Measurements from ENCODE around the gene GRID1.
A peak's percentile ranks its signal among the peaks of the same experiment; 100 is the strongest.
"Not testable (repeated sequence)": the region's sequence is repeated elsewhere in the genome, so short reads cannot be mapped to it uniquely, and the experiment has no call there.

GRID1 gene

DNA sequence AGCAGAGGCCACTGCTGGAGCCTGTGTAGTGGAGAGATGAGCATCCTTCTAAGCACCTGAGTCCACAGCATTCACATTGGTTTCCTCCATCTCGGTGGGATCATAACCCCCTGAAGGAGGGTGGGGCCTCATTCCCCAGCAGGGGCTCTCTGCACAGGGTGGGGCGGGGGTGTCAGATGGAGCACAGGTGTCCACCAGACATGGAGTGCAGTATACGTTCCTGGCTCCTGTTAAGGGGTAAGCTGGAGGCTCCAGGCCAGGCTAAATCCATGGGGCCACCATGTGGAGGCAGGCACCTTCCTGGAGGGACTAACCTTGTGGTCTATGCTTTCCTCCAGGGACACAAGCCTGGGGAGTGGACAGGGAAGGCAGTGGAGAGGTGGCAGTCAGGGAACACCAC is 252.6 kb downstream of the GRID1 start:
- no peak for DNase-seq

DNA sequence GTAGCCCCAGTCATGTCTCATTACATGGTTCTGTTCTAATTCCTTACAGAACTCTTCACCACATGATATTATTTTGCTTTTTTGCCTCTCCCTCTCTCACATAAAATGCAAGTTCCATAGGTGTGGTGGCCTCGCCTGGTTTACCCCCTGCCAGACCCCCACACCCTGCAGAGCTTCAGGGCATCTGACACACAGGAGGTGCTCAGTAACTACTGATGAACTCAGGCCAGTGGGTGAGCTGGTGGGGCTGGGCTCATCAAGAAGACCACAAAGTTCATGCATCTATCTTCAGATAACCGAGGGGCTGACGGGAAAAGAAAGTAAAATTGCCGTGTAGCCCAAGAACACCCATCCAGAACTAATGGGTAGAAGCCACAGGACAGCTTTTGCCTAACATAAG is 253.1 kb downstream of the GRID1 start:
- no peak for DNase-seq

GRCh38 chr10:86113044-86113443 is 253.6 kb downstream of the GRID1 start:
- no peak for DNase-seq

DNA sequence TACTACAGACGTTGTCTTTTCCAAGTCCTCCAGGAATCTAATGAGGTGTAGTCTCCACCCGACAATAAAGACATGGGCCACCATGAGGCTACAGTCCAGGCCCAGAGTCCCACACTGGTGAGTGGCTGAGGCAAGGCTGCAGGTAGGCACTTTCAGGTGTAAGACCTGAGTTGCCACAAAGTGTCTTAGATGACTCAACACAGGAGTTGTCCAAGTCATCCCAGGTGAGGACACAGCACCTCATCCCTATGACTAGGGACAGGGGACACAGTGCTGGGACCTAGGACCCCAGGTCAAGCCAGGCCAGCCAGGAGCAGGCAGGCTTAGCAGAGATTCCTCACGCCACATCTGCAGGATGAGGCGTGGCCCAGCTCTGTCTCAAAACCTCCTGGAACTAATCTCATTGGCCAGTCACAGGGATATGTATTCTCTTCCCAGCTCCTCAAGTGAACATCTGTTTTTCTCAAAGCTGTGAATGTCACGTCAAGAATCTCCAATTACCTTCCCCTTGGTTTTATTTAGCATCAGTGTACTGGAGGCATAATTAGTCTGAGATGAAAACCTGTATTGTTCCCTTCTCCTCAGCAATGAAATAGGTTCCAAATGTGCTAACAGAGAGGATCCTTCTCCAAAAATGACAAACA is 254.6 kb downstream of the GRID1 start:
- no peak for DNase-seq

DNA sequence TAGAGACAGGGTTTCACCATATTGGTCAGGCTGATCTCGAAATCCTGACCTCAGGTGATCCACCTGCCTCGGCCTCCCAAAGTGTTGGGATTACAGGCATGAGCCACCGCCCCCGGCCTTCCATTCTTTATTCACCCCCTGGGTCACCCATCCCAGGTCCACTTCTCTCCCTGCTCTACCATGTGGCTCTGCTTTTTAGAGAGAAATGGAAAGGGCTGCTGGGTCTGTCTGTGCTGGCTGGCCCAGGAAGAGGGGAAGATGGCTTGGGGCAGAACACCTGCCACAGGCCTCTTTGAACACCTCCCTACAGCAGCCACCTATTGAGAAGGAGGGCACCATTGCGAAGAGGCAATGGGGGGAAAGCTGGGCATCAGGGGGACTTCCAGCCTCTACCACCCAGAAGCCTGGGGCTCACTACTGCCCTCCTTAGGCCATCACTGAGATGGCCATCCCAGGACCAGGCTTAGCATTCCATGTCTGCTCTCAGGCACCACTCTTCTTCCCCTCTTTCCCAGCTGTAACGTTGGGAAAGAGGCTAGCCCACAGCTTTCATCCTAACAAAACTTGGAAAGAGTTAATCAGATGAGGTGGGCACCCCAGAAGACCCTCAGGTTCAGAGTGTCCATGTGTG is 256.3 kb downstream of the GRID1 start:
- no peak for DNase-seq

DNA sequence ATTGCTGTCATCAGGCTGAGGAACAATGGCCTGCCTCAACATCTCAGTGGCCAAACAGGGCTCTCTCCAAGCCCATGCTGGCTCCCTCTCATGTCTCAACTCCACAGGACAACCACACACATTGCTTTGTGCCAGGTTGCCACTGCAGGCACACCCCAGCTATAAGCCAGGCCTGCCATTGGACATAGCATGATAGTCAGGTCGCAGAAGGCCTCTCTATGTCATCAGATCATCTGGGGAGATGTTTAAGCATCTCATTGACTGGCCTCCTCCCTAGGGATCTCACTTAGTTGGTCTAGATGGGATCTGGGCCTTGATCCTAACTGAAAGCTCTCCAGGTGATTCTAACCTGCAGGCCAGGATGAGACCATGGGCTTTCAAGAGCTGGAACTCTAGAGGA is 257.2 kb downstream of the GRID1 start:
- DNase-seq, result no peak

GRCh38 chr10:86108696-86109095 is 257.9 kb downstream of the GRID1 start:
- no peak for DNase-seq

GRCh38 chr10:86107611-86108310 is 258.8 kb downstream of the GRID1 start:
- DNase-seq, result not testable (repeated sequence)

- DNase-seq, result no peak
Measured at GRCh38 chr10:86107131-86107530, 259.5 kb downstream of the GRID1 start.

GRCh38 chr10:86106616-86107015 is 260.0 kb downstream of the GRID1 start:
- no peak for DNase-seq

- no peak for DNase-seq
Measured at GRCh38 chr10:86105640-86106039, 261.0 kb downstream of the GRID1 start.

- no peak for DNase-seq
Measured at GRCh38 chr10:86105181-86105580, 261.4 kb downstream of the GRID1 start.

GRCh38 chr10:86104611-86105145 is 261.9 kb downstream of the GRID1 start:
- no peak for DNase-seq

DNA sequence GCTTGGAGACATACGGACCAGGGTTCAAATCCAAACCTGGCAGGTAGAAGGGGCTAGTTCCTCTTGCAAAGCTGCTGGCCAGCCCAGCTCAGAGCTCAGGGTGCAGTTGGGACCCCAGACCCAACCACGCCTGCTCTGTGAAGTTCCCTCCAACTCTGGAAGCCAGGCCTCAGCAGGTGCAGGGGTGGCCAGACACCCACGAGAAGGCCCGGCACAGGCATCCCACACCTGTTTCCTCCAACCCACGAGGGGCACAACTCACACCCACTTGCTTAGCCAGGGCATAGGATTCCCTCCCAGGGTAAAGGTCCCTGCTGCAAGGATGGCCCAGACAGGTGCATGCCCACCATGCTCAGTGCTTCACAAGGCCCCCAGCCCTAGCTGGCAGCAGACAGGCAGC is 262.4 kb downstream of the GRID1 start:
- DNase-seq, result no peak

GRCh38 chr10:86103391-86104101 is 263.0 kb downstream of the GRID1 start:
- DNase-seq, result no peak

DNA sequence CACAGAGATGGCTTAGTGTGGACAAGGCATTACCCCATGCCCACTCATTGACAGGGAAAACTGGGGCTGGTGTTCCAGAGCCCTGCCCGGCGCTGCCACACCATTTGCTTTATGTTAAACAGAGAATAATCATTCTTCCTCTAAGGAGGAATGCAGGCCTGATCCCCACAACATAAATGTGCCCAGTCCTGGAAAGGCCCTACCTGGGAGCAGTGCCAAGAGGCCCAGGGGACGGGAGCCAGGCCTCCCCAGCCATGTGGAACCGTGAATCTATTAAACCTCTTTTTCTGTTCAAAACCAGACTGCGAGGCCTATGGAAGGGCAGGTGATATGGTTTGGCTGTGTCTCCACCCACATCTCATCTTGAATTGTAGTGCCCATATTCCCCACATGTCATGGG is 264.1 kb downstream of the GRID1 start:
- no peak for DNase-seq

- no peak for DNase-seq
Measured at GRCh38 chr10:86102031-86102430, 264.6 kb downstream of the GRID1 start.

- DNase-seq, result peak in 1 of 2 experiments; percentile 47
Measured at GRCh38 chr10:86100581-86101061, 266.0 kb downstream of the GRID1 start.

- no peak for DNase-seq
Measured at GRCh38 chr10:86099542-86100334, 266.9 kb downstream of the GRID1 start.

DNA sequence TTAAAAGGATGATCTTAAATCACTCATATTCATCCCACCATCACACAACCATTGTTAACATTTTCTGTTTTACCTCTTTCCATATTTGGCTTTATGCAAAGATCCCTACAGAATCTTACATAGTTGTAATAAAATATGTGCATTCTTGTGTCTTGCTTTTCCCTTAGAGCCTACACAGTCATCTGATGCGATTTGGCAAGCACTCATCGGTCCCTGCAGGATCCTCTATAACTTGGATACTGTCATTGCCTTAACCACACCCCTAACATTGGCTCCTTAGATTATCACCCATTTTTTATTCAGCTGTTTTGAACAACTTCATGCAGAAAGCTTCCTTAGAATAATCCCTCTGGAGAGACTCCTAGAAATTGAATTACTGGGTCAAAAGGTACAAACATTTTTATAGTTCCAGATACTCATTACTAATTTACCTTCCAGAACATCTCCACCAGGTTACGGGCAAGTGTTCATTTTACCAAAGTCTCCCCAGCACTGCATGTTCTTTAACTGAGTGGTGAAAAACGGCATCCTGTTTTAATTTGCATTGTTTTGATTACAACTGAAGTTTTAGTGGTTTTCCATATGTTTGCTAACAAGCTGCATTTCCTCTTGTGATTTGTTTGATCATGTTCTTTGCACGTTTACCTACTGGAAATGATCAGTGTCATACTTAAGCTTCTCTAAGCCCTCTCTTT is 268.3 kb downstream of the GRID1 start:
- DNase-seq, result no peak

GRCh38 chr10:86095061-86095460 is 271.5 kb downstream of the GRID1 start:
- not testable (repeated sequence) for DNase-seq

DNA sequence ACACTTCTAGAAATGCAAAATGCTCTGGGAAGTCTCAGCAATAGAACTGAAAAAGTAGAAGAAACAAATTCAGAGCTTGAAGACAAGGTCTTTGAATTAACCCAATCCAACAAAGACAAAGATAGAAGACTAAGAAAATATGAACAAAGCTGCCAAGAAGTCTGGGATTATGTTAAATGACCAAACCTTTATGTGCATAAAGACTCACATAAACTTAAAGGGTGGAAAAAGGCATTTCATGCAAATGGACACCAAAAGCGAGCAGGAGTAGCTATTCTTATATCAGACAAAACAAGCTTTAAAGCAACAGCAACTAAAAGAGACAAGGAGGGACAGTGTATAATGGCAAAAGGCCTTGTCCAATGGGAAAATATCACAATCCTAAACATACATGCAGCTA is 274.3 kb downstream of the GRID1 start:
- not testable (repeated sequence) for DNase-seq
